Spleen (tissue), 11 donors: ENCODE measurements around the gene CFAP251. TPM values are rescaled to one million over a fixed set of nuclear protein-coding genes. Genes with fewer than 3 reads are reported as not detected.

Experiments
- DNase-seq: peaks from one replicate; pipeline ENCODE4 v3.0.0-alpha.2; 2020
- H3K27ac ChIP-seq, 8 donors: fragments of 200-600 bp; sonication (generic) in 7 of 8; 1 replicate in 4 of 8; 2 replicates in 4 of 8; pipeline versions ENCODE4 v1.5.0 to v1.8.0; 2016 to 2021; ENCODE audit warnings: inconsistent platforms in 4 of 8, mild to moderate bottlenecking in 4 of 8, moderate library complexity in 1 of 8
- H3K27me3 ChIP-seq, 7 donors: fragments of 200-600 bp; sonication (generic) in 6 of 7; replicated peaks in 1 of 7; 1 replicate in 4 of 7; 2 replicates in 3 of 7; pipeline versions ENCODE4 v1.5.0 to v1.8.0; 2016 to 2021; ENCODE audit warnings: inconsistent platforms in 3 of 7, mild to moderate bottlenecking in 1 of 7
- H3K36me3 ChIP-seq, 6 donors: fragments of 200-600 bp; sonication (generic) in 5 of 6; 1 replicate in 4 of 6; 2 replicates in 2 of 6; pipeline versions ENCODE4 v1.5.0 to v1.8.0; 2016 to 2021; ENCODE audit warnings: inconsistent platforms in 2 of 6
- H3K4me1 ChIP-seq, 6 donors: fragments of 200-600 bp; sonication (generic) in 5 of 6; 1 replicate in 3 of 6; 2 replicates in 3 of 6; pipeline versions ENCODE4 v1.5.0 to v1.8.0; 2016 to 2021; ENCODE audit warnings: inconsistent platforms in 3 of 6
- H3K4me3 ChIP-seq, 8 donors: fragments of 200-600 bp; sonication (generic) in 7 of 8; 1 replicate in 4 of 8; 2 replicates in 4 of 8; pipeline versions ENCODE4 v1.5.0 to v1.8.0; 2016 to 2021; ENCODE audit warnings: inconsistent platforms in 4 of 8, mild to moderate bottlenecking in 4 of 8, moderate library complexity in 2 of 8
- H3K9me3 ChIP-seq, 8 donors: fragments of 200-600 bp; sonication (generic) in 7 of 8; 1 replicate in 4 of 8; 2 replicates in 4 of 8; pipeline versions ENCODE4 v1.5.0 to v1.8.0; 2016 to 2021; ENCODE audit warnings: inconsistent platforms in 4 of 8
- POLR2A ChIP-seq, 3 donors: fragments of 450-650 bp; IDR thresholded peaks; one replicate each; pipeline ENCODE4 v1.5.1; 2017; ENCODE audit warnings: antibody characterized with exemption in 3 of 3, mild to moderate bottlenecking in 1 of 3
- POLR2AphosphoS5 ChIP-seq, 3 donors: sonication (generic); formaldehyde crosslinking; IDR thresholded peaks; one replicate each; pipeline ENCODE4 v1.5.1; 2017; ENCODE audit warnings: antibody characterized with exemption in 3 of 3
- WGBS, 5 donors: extraction: QIAGEN DNeasy Blood & Tissue Kit in 3 of 5; methylation state at CpG; one replicate each; pipeline versions ENCODE4 v1.1.5 to v1.1.7; 2013 to 2018; 5-methylcytosine and 5-hydroxymethylcytosine counted together
- intact Hi-C: fragments of 100-400 bp; cut with DNase I; formaldehyde crosslinking; loops from one replicate; pipeline ENCODE4 v1.15.0; 2023; ENCODE audit warnings: low total_unique reads
- polyA plus RNA-seq, 3 donors: library from polyadenylated mRNA; stranded (reverse); fragments of 200-250 nt; gene quantifications; one replicate each; pipeline ENCODE4 v1.2.1, GENCODE V29; 2013
- total RNA-seq, 7 donors: library from RNA; depleted of rRNA in 3 of 7; stranded (reverse); fragments of >200 nt in 3 of 7; fragmentation: NEBNext Ultra II Directional in 4 of 7; extraction: Animal tissue kit (Norgen Biotek cat#: 25700) in 4 of 7; gene quantifications; one replicate each; pipeline versions ENCODE4 v1.1.0 to v1.2.1, GENCODE V29; 2016 to 2021
- TF ChIP-seq, protein P1 (sequence below), 11 experiments: fragments of 200-600 bp in 7 of 11; fragments of 450-650 bp in 4 of 11; sonication (generic) in 4 of 11; IDR thresholded peaks in 8 of 11; conservative IDR thresholded peaks in 3 of 11; 1 replicate in 7 of 11; 2 replicates in 4 of 11; pipeline versions ENCODE4 v1.4.0 to v1.8.0; 2016 to 2021; ENCODE audit warnings: antibody characterized with exemption in 11 of 11, inconsistent platforms in 4 of 11, mild to moderate bottlenecking in 1 of 11
- donor health status: healthy with polysubstance abuse.
- donor health status: DM: no; HTN: no; CAD: no; lungs with moderate emphysema.
- donor health status: DM: no; HTN: no; CAD: no.
- donor health status: Bipolar disorder and iron deficiency.
- donor health status: healthy.
- donor health status: DM: no; HTN: no; CAD: no.
- donor health status: DM: yes; HTN: yes; CAD: no.

CFAP251 gene
- total and polyA plus RNA-seq, 10 donors = 1.3 to 10.5 (median 3.6) TPM

DNA sequence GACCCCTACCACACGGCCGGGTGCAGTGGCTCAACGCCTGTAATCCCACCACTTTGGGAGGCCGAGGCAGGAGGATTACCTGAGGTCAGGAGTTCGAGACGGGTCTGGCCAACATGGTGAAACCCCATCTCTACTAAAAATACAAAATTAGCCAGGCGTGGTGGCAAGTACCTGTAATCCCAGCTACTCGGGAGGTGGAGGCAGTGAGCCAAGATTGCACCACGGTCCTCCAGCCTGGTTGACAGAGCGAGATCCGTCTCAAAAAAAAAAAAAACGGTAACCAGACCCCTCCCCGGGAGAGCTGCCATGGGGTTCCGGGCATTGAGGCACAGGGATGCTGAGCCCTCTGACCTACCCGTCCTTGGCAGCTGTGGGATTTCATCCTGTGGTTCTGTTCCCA, 125.1 kb downstream of the CFAP251 start:
- Histone ChIP-seq H3K4me1 (no peaks in the 10 kb centered on the region), H3K36me3 (peaks cover 0 to 68% (median 15%) of the 10 kb centered on the region in 6 donors), H3K9me3 (no peaks in the 10 kb centered on the region), H3K27me3 (no peaks in the 10 kb centered on the region), H3K27ac (no peak overlapping the region), H3K4me3 (no peak overlapping the region)
- no peak for DNase-seq
- TF ChIP-seq POLR2AphosphoS5 (IDR thresholded peaks at IDR 0.05) = no peak
- TF ChIP-seq, protein P1, sequence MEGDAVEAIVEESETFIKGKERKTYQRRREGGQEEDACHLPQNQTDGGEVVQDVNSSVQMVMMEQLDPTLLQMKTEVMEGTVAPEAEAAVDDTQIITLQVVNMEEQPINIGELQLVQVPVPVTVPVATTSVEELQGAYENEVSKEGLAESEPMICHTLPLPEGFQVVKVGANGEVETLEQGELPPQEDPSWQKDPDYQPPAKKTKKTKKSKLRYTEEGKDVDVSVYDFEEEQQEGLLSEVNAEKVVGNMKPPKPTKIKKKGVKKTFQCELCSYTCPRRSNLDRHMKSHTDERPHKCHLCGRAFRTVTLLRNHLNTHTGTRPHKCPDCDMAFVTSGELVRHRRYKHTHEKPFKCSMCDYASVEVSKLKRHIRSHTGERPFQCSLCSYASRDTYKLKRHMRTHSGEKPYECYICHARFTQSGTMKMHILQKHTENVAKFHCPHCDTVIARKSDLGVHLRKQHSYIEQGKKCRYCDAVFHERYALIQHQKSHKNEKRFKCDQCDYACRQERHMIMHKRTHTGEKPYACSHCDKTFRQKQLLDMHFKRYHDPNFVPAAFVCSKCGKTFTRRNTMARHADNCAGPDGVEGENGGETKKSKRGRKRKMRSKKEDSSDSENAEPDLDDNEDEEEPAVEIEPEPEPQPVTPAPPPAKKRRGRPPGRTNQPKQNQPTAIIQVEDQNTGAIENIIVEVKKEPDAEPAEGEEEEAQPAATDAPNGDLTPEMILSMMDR (IDR thresholded peaks at IDR 0.05 in 8 of 11, conservative IDR thresholded peaks at IDR 0.05 in 3 of 11) = no peak
- TF ChIP-seq POLR2A (IDR thresholded peaks at IDR 0.05) = no peak
- 92 to 96% (median 93%) methylated on average over 13 to 15 of the region's 15 CpGs for WGBS, 5 donors
- intact Hi-C loops = no loop called here

DNA sequence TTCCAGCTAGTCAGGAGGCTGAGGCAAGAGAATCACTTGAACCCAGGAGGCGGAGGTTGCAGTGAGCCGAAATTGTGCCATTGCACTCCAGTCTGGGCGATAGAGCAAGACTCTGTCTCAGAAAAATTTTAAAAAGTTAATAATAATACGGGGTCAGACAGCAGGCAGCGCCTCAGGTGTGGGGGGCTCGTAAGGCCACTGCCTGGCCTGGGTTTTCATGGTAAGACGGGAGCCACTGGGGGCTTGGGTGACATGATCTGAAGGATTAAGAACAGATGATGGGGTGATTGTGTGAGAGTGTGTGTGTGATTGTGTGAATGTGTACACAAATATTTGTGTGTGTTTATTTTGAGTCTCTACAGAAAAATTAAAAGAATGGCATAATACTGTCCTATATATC, 126.9 kb downstream of the CFAP251 start:
- Histone ChIP-seq H3K4me1 (no peaks in the 10 kb centered on the region), H3K36me3 (peaks cover 0 to 58% (median 15%) of the 10 kb centered on the region in 6 donors), H3K27ac (no peak overlapping the region), H3K27me3 (no peaks in the 10 kb centered on the region), H3K4me3 (no peak overlapping the region), H3K9me3 (no peaks in the 10 kb centered on the region)
- intact Hi-C loops = no loop called here
- WGBS, 5 donors = 95 to 99% (median 97%) methylated on average over 7 of the region's 7 CpGs
- TF ChIP-seq, protein P1 (IDR thresholded peaks at IDR 0.05 in 8 of 11, conservative IDR thresholded peaks at IDR 0.05 in 3 of 11) = no peak
- no peak for TF ChIP-seq POLR2A (IDR thresholded peaks at IDR 0.05)
- TF ChIP-seq POLR2AphosphoS5 (IDR thresholded peaks at IDR 0.05) = no peak
- no peak for DNase-seq

DNA sequence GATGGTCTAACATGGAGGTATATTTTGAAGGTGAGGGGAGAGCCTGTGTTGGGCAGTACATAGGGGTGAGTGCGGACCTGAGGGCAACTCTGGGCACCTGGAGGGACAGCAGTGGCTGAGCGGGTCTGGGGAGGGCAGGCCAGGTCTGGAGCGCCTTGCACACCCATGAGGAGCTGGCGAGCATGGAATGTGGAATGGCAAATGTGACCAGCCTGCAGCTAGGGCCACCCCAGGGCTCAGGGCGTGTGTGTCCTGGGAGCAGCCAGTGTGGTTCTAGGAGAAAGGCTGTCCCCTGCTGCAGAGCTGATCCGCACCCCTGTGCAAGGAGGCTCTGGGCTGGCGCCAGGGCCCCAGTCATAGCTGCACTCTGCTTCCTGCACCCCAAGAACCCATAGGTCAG, 127.8 kb downstream of the CFAP251 start:
- Histone ChIP-seq H3K27me3 (no peaks in the 10 kb centered on the region), H3K36me3 (peaks cover 0 to 62% (median 15%) of the 10 kb centered on the region in 6 donors), H3K27ac (no peak overlapping the region), H3K4me3 (no peak overlapping the region), H3K4me1 (peaks cover 0 to 6% (median 0%) of the 10 kb centered on the region in 6 donors), H3K9me3 (no peaks in the 10 kb centered on the region)
- intact Hi-C loops = no loop called here
- no peak for TF ChIP-seq POLR2AphosphoS5 (IDR thresholded peaks at IDR 0.05)
- TF ChIP-seq, protein P1 (IDR thresholded peaks at IDR 0.05 in 8 of 11, conservative IDR thresholded peaks at IDR 0.05 in 3 of 11) = no peak
- TF ChIP-seq POLR2A (IDR thresholded peaks at IDR 0.05) = no peak
- WGBS, 5 donors = 79 to 98% (median 94%) methylated on average over 7 of the region's 7 CpGs
- no peak for DNase-seq

DNA sequence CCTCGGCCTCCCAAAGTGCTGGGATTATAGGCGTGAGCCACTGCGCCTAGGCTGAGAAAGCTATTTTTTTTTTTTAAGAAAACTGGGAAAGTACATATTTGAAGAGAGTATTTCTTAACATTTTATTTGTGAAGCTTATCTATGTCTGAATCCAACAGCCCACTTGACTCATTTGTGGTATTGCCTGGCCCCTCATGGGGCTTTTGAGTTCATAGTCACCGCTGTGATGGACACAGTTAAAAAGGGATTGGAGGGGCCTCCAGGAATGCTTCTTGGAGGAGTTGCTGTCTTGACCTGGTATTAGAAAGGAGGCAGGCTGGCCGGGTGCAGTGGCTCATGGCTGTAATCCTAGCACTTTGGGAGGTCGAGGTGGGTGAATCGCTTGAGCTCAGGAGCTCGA, 129.8 kb downstream of the CFAP251 start:
- H3K4me3 ChIP-seq = no peak overlapping the region
- H3K36me3 ChIP-seq = peaks cover 0 to 52% (median 15%) of the 10 kb centered on the region in 6 donors
- H3K27me3 ChIP-seq = no peaks in the 10 kb centered on the region
- no peaks in the 10 kb centered on the region for H3K9me3 ChIP-seq
- intact Hi-C loops = no loop called here
- TF ChIP-seq, protein P1 (IDR thresholded peaks at IDR 0.05 in 8 of 11, conservative IDR thresholded peaks at IDR 0.05 in 3 of 11) = no peak
- no peak for DNase-seq
- peaks cover 0 to 11% (median 0%) of the 10 kb centered on the region in 6 donors for H3K4me1 ChIP-seq
- WGBS, 5 donors = 89 to 93% (median 92%) methylated on average over 8 of the region's 8 CpGs
- H3K27ac ChIP-seq = no peak overlapping the region
